HEK293T (cell line): ENCODE data around the gene NEGR1.

Experiments used
- CTCF ChIA-PET: fragments of 350-600 bp; formaldehyde crosslinking; extraction: SDS; loops from one replicate; lab custom pipeline; 2021; ENCODE audit warnings: antibody characterized with exemption, inconsistent platforms; lab: Yijun Ruan, JAX
- POLR2A ChIA-PET: fragments of 350-600 bp; formaldehyde crosslinking; extraction: SDS; loops from one replicate; lab custom pipeline; 2020; ENCODE audit warnings: antibody characterized with exemption, inconsistent platforms; lab: Yijun Ruan, JAX
- DNase-seq: peaks from one replicate; pipeline ENCODE4 v3.0.0; 2012; ENCODE audit warnings: mixed read lengths; ENCODE audit errors: extremely low spot score
- ARNT ChIP-seq: fragments of 450-650 bp; IDR thresholded peaks from 2 replicates; pipeline ENCODE4 v1.6.1; 2017; ENCODE audit warnings: mild to moderate bottlenecking
- BHLHE40 ChIP-seq: fragments of 450-650 bp; IDR thresholded peaks from 2 replicates; pipeline ENCODE4 v1.6.1; 2016; ENCODE audit warnings: mild to moderate bottlenecking, moderate library complexity, borderline replicate concordance
- CTBP1 ChIP-seq: fragments of 450-650 bp; IDR thresholded peaks from 2 replicates; pipeline ENCODE4 v1.6.1; 2016; ENCODE audit warnings: borderline replicate concordance
- ELF4 ChIP-seq: fragments of 450-650 bp; IDR thresholded peaks from 2 replicates; pipeline ENCODE4 v1.6.1; 2017; ENCODE audit warnings: antibody characterized with exemption
- FOXA1 ChIP-seq: fragments of 450-650 bp; IDR thresholded peaks from 2 replicates; pipeline ENCODE4 v1.6.1; 2016; ENCODE audit warnings: mild to moderate bottlenecking
- FOXK2 ChIP-seq: fragments of 450-650 bp; IDR thresholded peaks from 2 replicates; pipeline ENCODE4 v1.6.1; 2016; ENCODE audit warnings: mild to moderate bottlenecking
- FOXM1 ChIP-seq: fragments of 450-650 bp; IDR thresholded peaks from 2 replicates; pipeline ENCODE4 v1.6.1; 2017; ENCODE audit warnings: mild to moderate bottlenecking, borderline replicate concordance
- HDGF ChIP-seq: fragments of 450-650 bp; IDR thresholded peaks from 2 replicates; pipeline ENCODE4 v1.6.1; 2017; ENCODE audit warnings: antibody characterized with exemption, borderline replicate concordance
- L3MBTL2 ChIP-seq: fragments of 450-650 bp; conservative IDR thresholded peaks from 2 replicates; pipeline ENCODE4 v1.6.1; 2016; ENCODE audit warnings: mild to moderate bottlenecking
- NFRKB ChIP-seq: fragments of 450-650 bp; IDR thresholded peaks from 2 replicates; pipeline ENCODE4 v1.6.1; 2016; ENCODE audit warnings: mild to moderate bottlenecking, moderate library complexity
- PKNOX1 ChIP-seq: fragments of 450-650 bp; IDR thresholded peaks from 2 replicates; pipeline ENCODE4 v1.6.1; 2016
- SP1 ChIP-seq: fragments of 450-650 bp; IDR thresholded peaks from 2 replicates; pipeline ENCODE4 v1.6.1; 2017
- SUZ12 ChIP-seq: fragments of 450-650 bp; IDR thresholded peaks from 2 replicates; pipeline ENCODE4 v1.6.1; 2016; ENCODE audit warnings: mild to moderate bottlenecking
- TARDBP ChIP-seq: fragments of 450-650 bp; IDR thresholded peaks from 2 replicates; pipeline ENCODE4 v1.6.1; 2016
- ZNF384 ChIP-seq: fragments of 450-650 bp; IDR thresholded peaks from 2 replicates; pipeline ENCODE4 v1.6.1; 2016

The NEGR1 gene

GRCh38 chr1:72086394-72086793 lies 195.9 kb downstream of the NEGR1 start:
- ChIA-PET POLR2A (no interaction called here), CTCF (no interaction called here)
- no peak for DNase-seq
- TF ChIP-seq CTBP1, result no peak
- TF ChIP-seq BHLHE40, result no peak
- no peak for TF ChIP-seq SUZ12
- no peak for TF ChIP-seq NFRKB
- no peak for TF ChIP-seq TARDBP
- no peak for TF ChIP-seq HDGF
- TF ChIP-seq L3MBTL2, result no peak
- TF ChIP-seq FOXM1, result no peak
- TF ChIP-seq FOXK2, result no peak
- TF ChIP-seq FOXA1, result no peak

GRCh38 chr1:72075425-72075824 lies 206.9 kb downstream of the NEGR1 start:
- no peak for TF ChIP-seq L3MBTL2
- no peak for TF ChIP-seq SUZ12
- no peak for TF ChIP-seq BHLHE40
- no peak for TF ChIP-seq NFRKB
- no peak for TF ChIP-seq ARNT
- ChIA-PET CTCF (interaction anchor here (0.5 kb wide), 1 partner anchor 548 kb away, joined by 3 read pairs; no protein-coding TSS in a partner anchor), POLR2A (no interaction called here)
- no peak for DNase-seq

GRCh38 chr1:72066431-72066830 lies 215.9 kb downstream of the NEGR1 start:
- DNase-seq, result no peak
- CTCF ChIA-PET, result no interaction called here
- POLR2A ChIA-PET, result no interaction called here
- no peak for TF ChIP-seq FOXK2

GRCh38 chr1:72064196-72065075 lies 217.9 kb downstream of the NEGR1 start:
- no peak for TF ChIP-seq FOXM1
- DNase-seq, result no peak
- CTCF ChIA-PET, result no interaction called here
- POLR2A ChIA-PET, result no interaction called here

- no peak for DNase-seq
- POLR2A ChIA-PET, result no interaction called here
- 0 out of 2 replicates have a peak, but pooled peaks have one; percentile 10 for TF ChIP-seq ELF4
- TF ChIP-seq L3MBTL2, result no peak
- no peak for TF ChIP-seq FOXA1
- no peak for TF ChIP-seq HDGF
- no peak for TF ChIP-seq SUZ12
- TF ChIP-seq FOXK2, result no peak
- TF ChIP-seq FOXM1, result no peak
- no peak for TF ChIP-seq BHLHE40
- no peak for TF ChIP-seq ZNF384
- CTCF ChIA-PET, result no interaction called here
Observed at GRCh38 chr1:72063364-72064044, 218.8 kb downstream of the NEGR1 start.

GRCh38 chr1:72062584-72062983 lies 219.8 kb downstream of the NEGR1 start:
- POLR2A ChIA-PET, result no interaction called here
- TF ChIP-seq TARDBP, result no peak
- TF ChIP-seq SUZ12, result no peak
- TF ChIP-seq ARNT, result no peak
- no peak for TF ChIP-seq FOXM1
- TF ChIP-seq BHLHE40, result no peak
- no peak for TF ChIP-seq L3MBTL2
- CTCF ChIA-PET, result interaction anchor here (0.6 kb wide), 1 partner anchor 405 kb away, joined by 3 read pairs; no protein-coding TSS in a partner anchor
- no peak for DNase-seq

GRCh38 chr1:72060466-72061245 lies 221.7 kb downstream of the NEGR1 start:
- TF ChIP-seq PKNOX1 (no peak), SP1 (no peak), FOXA1 (no peak), BHLHE40 (no peak), FOXM1 (no peak), TARDBP (no peak), SUZ12 (no peak), HDGF (no peak), NFRKB (no peak), ZNF384 (no peak), ELF4 (no peak), L3MBTL2 (no peak), FOXK2 (no peak), ARNT (no peak)
- POLR2A ChIA-PET, result no interaction called here
- CTCF ChIA-PET, result no interaction called here
- DNase-seq, result no peak
